GM19099 (cell line): ENCODE measurements around the gene TCERG1L.

ENCODE experiments used
- POLR2A ChIP-seq: IDR thresholded peaks from 3 replicates; pipeline ENCODE4 v1.6.1; 2011; ENCODE audit warnings: low read depth; ENCODE audit not compliant: insufficient read length; ENCODE audit errors: extremely low read depth

TCERG1L gene

DNA sequence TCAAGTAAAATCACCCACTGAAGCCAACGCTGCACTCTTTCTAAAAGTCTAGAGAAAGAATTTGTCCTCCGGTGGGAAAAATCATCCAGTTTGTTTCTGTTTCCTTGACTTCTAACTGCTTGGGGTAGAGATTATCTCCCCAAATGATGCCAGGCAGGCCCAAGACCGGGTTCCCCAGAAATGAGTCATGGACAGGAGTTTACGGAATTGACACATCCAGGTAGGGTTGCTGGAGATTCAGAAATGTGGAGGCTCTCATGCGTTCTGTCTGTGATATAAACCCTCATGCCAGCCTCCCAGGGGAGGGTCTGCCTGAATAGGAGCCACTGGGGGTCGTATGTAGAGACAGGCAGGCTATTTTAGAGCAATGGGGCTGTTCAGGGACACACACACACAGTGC, 230.9 kb downstream of the TCERG1L start:
- TF ChIP-seq POLR2A, result no peak

DNA sequence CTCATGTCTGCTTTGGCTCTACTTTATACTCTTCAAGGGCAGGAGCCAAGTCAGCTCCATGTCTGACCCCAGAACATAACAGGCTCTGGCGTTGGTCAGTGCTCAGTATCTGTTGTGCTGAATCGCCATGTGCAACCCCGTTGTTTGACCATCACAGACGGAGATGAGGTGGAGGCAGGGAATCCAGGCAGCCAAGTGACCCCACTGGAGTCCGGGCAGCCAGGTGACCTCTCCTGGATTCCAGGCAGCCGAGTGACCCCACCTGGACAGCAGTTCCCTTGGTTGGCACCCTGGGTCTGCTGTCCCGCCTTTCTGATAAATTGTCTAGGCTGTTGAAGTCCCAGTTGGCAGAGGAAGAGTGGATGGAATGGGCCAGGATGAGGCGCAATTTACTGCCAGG, 232.2 kb downstream of the TCERG1L start:
- no peak for TF ChIP-seq POLR2A

DNA sequence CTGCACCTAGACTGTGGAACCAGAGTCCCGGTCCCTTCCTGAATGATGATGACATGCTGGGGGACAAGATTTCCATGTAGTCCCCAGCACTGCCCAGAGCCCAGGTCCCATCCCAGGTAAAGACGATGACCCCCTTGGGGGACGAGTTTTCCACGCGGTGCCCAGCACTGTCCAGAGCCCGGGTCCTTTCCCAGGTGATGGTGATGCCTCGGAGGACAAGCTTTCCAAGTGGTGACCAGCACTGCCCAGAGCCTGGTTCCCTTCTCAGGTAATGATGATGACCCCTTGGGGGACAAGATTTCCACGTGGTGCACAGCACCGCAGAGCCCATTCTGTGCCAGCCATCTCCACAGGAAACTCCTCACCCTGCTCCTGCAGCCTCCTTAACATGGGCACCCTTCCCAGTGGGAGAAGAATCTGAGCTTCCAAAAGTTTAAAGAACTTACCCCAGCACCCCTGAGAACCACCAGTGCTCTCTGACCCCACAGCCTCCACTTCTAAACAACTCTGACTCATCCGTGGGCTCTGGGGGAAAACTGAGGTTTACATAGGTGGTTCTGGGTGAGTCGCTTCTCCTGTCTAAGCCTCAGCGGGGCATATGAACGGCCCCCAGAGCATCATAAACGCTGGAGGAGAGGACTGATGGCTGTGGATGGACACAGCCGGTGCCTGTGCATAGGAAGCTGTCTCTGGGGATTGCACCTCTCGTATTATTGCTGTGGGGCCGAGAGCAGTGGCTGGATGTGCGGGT, 233.2 kb downstream of the TCERG1L start:
- TF ChIP-seq POLR2A, result no peak

DNA sequence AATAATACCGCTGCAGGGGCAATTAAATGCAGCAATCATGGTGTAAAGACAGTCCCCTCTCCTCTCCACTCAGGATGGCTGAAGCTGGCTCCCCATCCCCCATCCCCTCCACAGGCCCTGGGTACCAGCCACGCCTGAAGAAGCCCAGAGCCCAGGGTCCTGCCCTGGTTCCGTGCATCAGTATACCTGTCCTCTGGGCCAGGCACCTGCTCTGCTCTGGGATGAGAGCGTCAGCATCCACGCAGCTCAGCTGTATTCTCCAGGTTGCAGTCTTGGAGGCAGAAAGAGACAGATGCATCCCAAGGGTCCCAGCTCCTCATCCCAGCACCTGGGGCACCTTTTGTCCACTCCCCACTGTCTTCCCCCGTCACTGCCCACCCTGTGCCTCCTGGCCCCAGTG, 233.8 kb downstream of the TCERG1L start:
- TF ChIP-seq POLR2A, result no peak

DNA sequence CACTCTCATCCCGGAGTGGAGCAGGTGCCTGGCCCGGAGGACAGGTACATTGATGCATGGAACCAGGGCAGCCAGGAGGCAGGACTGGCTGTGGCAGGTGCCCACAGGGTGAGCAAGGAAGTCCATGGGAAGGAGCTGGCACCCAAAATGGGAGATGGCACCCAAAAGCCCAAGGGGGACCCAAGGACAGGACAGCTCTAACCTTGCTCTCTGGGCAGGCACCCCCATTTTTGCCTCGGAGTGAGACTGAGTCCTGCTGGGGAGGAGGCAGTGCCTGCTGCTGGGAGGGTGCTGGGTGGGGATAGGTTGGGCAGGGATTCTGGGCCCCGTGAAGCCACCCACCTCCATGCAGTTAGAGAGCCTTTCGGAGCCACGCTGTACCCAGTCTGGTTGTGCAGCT, 234.5 kb downstream of the TCERG1L start:
- no peak for TF ChIP-seq POLR2A

DNA sequence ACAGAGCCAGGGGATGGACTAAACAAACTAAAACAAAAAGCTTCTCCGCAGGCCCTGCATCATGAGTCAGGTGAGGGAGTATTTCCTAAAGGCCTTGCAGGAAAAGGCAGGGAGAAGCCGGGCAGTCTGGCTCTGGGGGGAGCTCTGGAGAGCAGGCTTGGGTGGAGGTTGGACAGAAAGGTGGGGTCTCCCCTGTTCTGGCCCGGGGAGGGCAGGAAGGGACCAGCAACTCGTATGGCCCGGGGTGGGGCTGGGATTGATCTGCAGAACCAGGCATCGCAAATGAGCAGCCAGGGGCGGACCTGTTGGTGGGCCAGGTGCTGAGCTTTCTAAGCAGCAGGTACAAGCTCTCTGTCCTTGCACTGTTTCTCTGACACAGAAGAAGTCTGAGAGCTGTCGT, 235.2 kb downstream of the TCERG1L start:
- no peak for TF ChIP-seq POLR2A

DNA sequence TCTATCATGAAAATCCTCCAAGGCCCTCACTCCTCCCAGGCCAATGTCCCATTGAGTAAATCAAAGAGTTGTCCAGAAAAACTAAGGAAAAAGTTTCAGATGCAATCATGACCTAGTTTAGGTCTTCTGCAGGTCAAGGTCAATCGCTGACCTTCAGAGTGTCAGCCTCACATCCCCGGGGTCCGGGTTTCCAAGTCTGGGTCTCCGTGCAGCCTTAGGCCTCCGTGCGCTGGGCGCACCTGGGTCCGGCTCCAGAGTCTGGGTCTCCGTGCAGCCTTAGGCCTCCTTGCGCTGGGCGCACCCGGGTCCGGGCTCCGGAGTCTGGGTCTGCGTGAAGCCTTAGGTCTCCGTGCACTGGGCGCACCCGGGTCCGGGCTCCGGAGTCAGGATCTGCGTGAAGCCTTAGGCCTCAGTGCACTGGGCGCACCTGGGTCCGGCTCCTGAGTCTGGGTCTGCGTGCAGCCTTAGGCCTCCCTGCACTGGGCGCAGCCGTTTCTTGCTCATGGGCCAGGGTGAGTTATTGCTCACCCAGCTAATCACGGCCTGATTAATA, 236.2 kb downstream of the TCERG1L start:
- TF ChIP-seq POLR2A, result no peak

DNA sequence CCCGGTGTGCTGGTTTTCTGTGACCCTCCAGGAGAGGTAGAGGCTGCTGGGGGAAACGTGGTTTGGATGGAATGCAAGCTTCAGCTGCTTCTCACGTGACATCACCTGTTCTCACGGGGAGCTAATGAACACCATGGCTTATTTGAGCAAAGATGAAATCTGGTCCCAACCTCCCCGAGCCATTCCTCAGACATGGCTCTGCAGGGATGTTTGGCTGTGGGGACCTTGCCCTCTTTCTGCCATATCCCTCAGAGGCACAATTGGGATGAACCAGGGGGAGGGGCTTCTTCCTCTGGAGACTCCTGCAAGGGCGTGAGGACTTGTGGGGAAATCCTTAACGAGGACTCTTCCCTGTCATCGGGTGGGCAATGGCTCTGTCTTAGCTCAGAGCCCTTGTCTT, 236.8 kb downstream of the TCERG1L start:
- no peak for TF ChIP-seq POLR2A

DNA sequence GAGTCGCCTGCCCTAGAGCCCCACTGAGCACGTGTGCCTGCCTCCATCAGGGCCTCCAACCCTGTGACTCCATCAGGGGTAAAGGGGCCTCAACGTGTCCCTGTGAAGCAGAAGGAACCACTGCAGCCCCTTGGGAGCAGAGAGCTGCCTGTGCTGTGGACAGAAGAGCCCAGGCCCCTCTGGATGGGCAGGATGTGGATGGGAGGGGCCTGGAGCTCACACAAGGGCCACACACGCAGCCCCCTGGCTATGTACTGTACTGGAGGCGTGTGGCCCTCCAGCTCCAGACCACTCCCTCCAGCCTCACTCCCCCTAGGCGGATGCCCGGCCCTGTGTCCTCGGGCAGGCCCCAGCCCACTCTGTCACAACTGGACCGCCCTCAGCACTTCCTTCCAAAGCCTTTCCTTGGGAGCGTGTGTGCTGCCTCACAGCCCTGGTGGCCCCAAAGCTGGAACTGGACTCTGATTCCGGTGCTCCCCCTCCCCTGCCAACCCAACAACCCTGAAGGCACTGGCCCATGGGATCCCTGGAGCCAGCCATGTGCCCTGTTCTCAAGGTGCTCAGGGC, 238.0 kb downstream of the TCERG1L start:
- no peak for TF ChIP-seq POLR2A

DNA sequence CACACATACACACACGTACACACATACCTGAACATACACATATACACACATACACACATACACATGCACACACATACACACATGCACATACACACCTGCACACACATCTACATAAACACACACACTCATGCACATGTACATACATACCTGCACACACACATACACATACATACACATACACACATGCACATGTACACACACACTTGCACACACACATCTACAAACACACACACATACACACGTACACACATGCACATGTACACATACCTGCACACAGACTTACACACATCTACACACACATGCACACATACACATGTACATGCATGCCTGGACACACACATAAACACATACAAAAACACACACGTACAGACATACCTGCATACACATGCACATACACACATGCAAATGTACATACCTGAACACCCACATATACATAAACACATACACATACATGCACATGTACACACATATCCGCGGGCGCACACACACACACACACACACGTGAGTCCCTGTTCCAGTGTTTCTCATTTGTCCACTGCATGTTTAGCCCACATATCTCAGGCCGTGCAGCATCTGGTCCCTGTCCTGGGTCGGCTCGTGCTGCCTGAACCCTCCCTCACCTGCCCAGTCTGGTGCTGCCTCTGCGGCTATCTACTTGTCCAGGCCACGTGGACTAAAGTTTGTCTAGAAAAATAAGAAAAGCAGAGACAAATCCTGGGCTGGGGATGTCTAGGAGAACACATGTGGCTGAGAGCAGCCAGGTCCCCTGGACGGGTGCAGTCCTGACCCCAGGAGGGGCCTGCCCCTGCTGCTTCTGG, 238.7 kb downstream of the TCERG1L start:
- no peak for TF ChIP-seq POLR2A

DNA sequence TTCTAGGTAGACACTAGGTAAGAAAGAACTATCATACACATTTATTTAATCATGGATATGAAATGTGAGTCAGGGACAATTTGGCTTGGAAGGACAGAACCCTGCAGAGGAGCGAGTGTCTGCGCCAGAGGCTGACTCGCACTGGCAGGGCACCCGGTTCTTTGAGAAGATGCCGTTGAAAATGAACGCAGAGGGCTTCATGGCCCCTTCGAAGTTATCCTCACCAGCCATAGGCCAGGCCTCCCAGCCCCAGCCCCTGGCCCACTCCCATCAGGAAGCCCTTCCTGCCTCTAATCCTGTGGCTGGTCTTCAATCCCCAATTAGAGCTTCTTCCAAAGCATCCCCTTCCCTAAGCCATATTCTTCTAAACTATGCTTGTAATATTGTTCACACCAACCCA, 239.8 kb downstream of the TCERG1L start:
- no peak for TF ChIP-seq POLR2A

DNA sequence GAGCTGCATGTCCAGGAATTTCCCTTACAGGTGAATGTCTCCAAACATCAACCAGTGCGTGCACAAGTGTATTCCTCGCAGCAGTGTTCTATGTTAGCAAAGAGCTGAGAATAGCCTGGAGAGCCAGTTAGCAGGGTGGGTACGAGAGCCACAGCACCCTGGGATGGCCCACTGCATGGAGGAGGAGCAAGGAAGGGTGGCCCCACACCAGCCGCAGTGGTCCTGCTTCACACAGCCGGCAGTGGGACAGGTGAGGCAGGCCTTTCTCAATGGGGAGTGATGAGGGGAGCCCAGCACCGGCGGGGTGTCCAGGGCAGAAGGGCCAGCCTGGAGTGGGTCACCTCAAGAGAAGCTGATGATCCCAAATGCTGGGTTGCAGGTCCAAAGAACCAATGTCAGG, 240.7 kb downstream of the TCERG1L start:
- TF ChIP-seq POLR2A, result no peak

DNA sequence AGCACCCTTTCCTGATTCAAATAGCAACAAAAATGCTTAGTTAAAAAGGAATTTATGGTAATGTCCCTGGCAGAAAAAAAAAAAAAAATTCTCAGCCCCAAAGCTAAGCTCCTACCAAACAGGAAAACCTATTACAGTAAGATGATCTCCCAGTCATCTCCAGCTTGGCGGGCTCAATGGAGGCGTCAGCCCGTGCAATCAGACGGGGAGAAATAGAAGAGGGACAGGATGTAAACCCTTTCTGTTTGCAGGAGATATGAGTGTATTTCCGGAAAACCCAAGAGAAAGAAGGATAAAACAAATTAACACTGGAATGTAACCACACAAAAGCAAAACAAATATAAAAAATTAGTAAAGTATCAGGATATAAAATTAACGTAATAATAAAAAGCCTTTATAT, 242.8 kb downstream of the TCERG1L start:
- no peak for TF ChIP-seq POLR2A

DNA sequence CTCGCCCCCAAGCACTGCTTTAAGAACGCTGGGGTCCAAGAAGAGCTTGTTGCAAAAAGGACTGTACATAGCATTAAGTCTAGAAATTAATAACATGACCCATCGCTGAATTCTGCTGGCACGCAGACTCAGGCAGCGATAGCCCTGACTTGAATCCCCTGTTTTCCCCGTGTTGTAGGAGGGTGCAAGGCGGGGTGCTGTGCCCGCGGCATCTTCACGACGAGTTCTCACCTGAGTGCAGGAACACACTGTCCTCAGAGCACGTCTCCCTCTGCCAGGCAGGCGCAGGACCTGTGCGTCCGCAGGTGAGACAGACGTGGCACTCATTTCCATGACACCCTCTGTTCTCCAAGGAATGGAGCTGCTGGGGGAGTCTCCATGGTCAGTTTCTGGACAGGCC, 243.2 kb downstream of the TCERG1L start:
- no peak for TF ChIP-seq POLR2A

DNA sequence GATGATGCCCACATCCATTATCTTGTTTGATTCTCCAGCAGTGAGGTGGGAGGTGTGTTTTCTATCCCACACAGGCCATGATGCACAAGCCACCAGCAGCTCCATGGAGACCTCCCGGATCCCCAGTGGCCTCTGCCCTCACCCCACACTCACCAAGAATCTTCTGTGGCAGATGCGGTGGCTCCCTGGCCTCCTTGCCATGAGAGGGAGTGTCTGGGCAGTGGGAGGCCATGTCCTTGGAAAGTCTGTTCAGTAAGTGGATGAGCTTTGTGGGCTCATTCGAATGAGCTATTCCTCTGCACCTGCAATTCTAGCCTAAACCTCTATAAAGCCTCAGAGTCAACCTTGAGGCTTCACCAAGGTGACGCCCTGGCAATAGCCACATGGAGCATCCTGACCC, 243.8 kb downstream of the TCERG1L start:
- no peak for TF ChIP-seq POLR2A
